ENCODE results near the gene LRMDA. TPM values are rescaled to one million over a fixed set of nuclear protein-coding genes. Genes with fewer than 3 reads are reported as not detected.
A peak's percentile ranks its signal among the peaks of the same experiment; 100 is the strongest.

LRMDA gene
- total and polyA plus RNA-seq, 4 donors, result 12.1 to 40.8 (median 21.6) TPM

DNA sequence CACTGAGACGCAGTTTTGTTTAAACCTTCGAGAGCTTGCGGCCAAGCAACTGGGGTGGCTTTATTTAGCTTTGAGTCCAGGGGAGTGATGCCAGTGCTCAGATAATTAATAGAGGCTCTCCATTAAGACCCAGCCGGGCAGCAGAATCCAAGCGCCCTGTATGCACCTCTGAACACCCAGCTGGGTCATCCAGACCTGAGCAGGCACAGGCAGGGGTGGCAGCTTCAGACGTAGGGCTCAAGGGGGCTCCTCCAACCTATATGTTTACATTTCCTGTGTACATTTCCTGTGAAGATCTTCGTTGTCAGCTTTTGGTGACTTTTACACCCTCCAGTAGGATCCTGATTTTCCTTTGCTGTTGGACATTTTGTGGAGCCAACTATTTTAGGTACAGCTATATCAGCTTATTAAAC is 719.5 kb downstream of the LRMDA start:
- DNase-seq (peak in 1 of 3 donors; percentile 28), ATAC-seq (ENCODE audit: insufficient read depth, low FRiP score) (no peak)
- Histone ChIP-seq H3K4me3 (no peak overlapping the region), H3K27ac (ENCODE audit: low read depth in 1 of 2, low read length in 1 of 2) (peak overlapping the region in 1 of 2 donors; percentile 87), H3K9ac (ENCODE audit: insufficient read depth in 1 of 2, low read length in 2 of 2) (no peak overlapping the region), H3K27me3 (ENCODE audit: control insufficient read depth in 3 of 3, insufficient read depth in 3 of 3, low read length in 2 of 3) (no peaks in the 10 kb centered on the region), H3K9me3 (ENCODE audit: control insufficient read depth in 4 of 4, insufficient read depth in 3 of 4, low read length in 3 of 4) (peaks cover 0 to 3% (median 0%) of the 10 kb centered on the region in 4 donors), H3K36me3 (ENCODE audit: control insufficient read depth in 4 of 4, insufficient read depth in 4 of 4, low read length in 4 of 4) (no peaks in the 10 kb centered on the region), H3K4me1 (ENCODE audit: control insufficient read depth in 5 of 5, insufficient read depth in 5 of 5, low read length in 5 of 5) (peaks cover 0 to 24% (median 6%) of the 10 kb centered on the region in 5 donors)
- 52 to 81% methylated on average over 7 of the region's 7 CpGs for WGBS, 2 donors
- TF ChIP-seq, protein P1, sequence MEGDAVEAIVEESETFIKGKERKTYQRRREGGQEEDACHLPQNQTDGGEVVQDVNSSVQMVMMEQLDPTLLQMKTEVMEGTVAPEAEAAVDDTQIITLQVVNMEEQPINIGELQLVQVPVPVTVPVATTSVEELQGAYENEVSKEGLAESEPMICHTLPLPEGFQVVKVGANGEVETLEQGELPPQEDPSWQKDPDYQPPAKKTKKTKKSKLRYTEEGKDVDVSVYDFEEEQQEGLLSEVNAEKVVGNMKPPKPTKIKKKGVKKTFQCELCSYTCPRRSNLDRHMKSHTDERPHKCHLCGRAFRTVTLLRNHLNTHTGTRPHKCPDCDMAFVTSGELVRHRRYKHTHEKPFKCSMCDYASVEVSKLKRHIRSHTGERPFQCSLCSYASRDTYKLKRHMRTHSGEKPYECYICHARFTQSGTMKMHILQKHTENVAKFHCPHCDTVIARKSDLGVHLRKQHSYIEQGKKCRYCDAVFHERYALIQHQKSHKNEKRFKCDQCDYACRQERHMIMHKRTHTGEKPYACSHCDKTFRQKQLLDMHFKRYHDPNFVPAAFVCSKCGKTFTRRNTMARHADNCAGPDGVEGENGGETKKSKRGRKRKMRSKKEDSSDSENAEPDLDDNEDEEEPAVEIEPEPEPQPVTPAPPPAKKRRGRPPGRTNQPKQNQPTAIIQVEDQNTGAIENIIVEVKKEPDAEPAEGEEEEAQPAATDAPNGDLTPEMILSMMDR (IDR thresholded peaks at IDR 0.05; ENCODE audit: control extremely low read depth, extremely low read depth), result no peak

DNA sequence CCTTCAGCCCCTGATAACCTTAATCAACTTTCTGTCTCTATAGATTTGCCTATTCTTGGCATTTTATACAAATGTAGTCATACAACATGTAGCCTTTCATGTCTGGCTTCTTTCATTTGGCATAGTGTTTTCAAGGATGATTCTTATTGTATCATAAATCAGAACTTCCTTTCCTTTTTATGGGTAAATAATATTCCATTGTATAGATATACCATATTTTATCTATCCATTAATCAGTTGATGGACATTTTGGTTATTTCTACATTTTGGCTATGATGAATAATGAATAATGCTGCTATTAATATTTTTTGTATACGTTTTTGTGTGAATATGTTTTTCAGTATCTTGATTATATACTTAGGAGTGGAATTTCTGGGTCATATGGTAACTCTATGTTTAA is 720.8 kb downstream of the LRMDA start:
- Histone ChIP-seq H3K4me3 (no peak overlapping the region), H3K4me1 (ENCODE audit: control insufficient read depth in 5 of 5, insufficient read depth in 5 of 5, low read length in 5 of 5) (peaks cover 0 to 27% (median 6%) of the 10 kb centered on the region in 5 donors), H3K9me3 (ENCODE audit: control insufficient read depth in 4 of 4, insufficient read depth in 3 of 4, low read length in 3 of 4) (peaks cover 0 to 3% (median 0%) of the 10 kb centered on the region in 4 donors), H3K27ac (ENCODE audit: low read depth in 1 of 2, low read length in 1 of 2) (no peak overlapping the region), H3K36me3 (ENCODE audit: control insufficient read depth in 4 of 4, insufficient read depth in 4 of 4, low read length in 4 of 4) (no peaks in the 10 kb centered on the region), H3K27me3 (ENCODE audit: control insufficient read depth in 3 of 3, insufficient read depth in 3 of 3, low read length in 2 of 3) (no peaks in the 10 kb centered on the region), H3K9ac (ENCODE audit: insufficient read depth in 1 of 2, low read length in 2 of 2) (no peak overlapping the region)
- TF ChIP-seq, protein P1 (IDR thresholded peaks at IDR 0.05; ENCODE audit: control extremely low read depth, extremely low read depth), result no peak
- DNase-seq (no peak), ATAC-seq (ENCODE audit: insufficient read depth, low FRiP score) (no peak)
- 92 to 95% methylated on average over 1 of the region's 1 CpG for WGBS, 2 donors

DNA sequence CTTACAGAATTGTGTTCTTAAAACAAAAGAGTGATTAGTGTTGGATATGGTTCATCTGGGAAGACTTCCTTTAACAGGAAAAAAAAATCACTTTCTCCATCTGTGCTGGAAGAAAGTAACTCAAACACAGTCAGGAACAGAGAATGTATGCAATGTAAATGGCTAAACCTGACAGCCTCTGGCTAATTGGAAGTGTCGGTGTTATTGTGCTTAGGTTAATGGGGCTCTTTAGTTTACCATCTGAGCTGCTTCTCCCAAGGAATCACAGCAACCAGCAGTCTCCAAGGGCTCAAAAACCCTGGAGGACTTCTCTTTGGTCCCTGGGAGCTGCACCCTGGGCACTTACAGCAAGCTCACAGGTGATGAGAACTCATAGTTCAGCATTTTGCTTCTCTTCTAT is 724.5 kb downstream of the LRMDA start:
- DNase-seq, result no peak
- no peak for ATAC-seq (ENCODE audit: insufficient read depth, low FRiP score)
- Histone ChIP-seq H3K9ac (ENCODE audit: insufficient read depth in 1 of 2, low read length in 2 of 2) (no peak overlapping the region), H3K4me1 (ENCODE audit: control insufficient read depth in 5 of 5, insufficient read depth in 5 of 5, low read length in 5 of 5) (peaks cover 0 to 25% (median 0%) of the 10 kb centered on the region in 5 donors), H3K27me3 (ENCODE audit: control insufficient read depth in 3 of 3, insufficient read depth in 3 of 3, low read length in 2 of 3) (no peaks in the 10 kb centered on the region), H3K4me3 (no peak overlapping the region), H3K36me3 (ENCODE audit: control insufficient read depth in 4 of 4, insufficient read depth in 4 of 4, low read length in 4 of 4) (no peaks in the 10 kb centered on the region), H3K9me3 (ENCODE audit: control insufficient read depth in 4 of 4, insufficient read depth in 3 of 4, low read length in 3 of 4) (peaks cover 0 to 3% (median 0%) of the 10 kb centered on the region in 4 donors), H3K27ac (ENCODE audit: low read depth in 1 of 2, low read length in 1 of 2) (no peak overlapping the region)
- 89 to 96% methylated on average over 1 of the region's 1 CpG for WGBS, 2 donors
- TF ChIP-seq, protein P1 (IDR thresholded peaks at IDR 0.05; ENCODE audit: control extremely low read depth, extremely low read depth), result no peak

All from lung (tissue), 12 donors.